Muscle of leg (tissue), 16 donors: Measurements from ENCODE around the gene KDF1. TPM values are rescaled to one million over a fixed set of nuclear protein-coding genes. Genes with fewer than 3 reads are reported as not detected.

Experiments
- DNase-seq: peaks from one replicate; pipeline ENCODE4 v3.0.0; 2013
- H3K27ac ChIP-seq: one replicate; pipeline ENCODE4 v1.5.1; 2013; ENCODE audit warnings: mild to moderate bottlenecking, low read length, control low read depth
- H3K27me3 ChIP-seq: one replicate; pipeline ENCODE4 v1.6.1; 2013; ENCODE audit warnings: low read length; ENCODE audit not compliant: control insufficient read depth, insufficient read depth
- H3K36me3 ChIP-seq: one replicate; pipeline ENCODE4 v1.6.1; 2013; ENCODE audit warnings: low read length; ENCODE audit not compliant: control insufficient read depth, insufficient read depth
- H3K4me1 ChIP-seq: one replicate; pipeline ENCODE4 v1.6.1; 2013; ENCODE audit warnings: low read length; ENCODE audit not compliant: control insufficient read depth, insufficient read depth
- H3K4me3 ChIP-seq: one replicate; pipeline ENCODE4 v1.5.1; 2013; ENCODE audit warnings: low read length, control low read depth
- H3K9me3 ChIP-seq: replicated peaks from 2 replicates; pipeline ENCODE4 v1.6.1; 2013; ENCODE audit warnings: low read depth, low read length; ENCODE audit not compliant: control insufficient read depth
- WGBS: methylation state at CpG from one replicate; pipeline ENCODE4 v1.1.5; 2013; ENCODE audit warnings: missing lambda C conversion rate; ENCODE audit not compliant: insufficient coverage; 5-methylcytosine and 5-hydroxymethylcytosine counted together
- long read RNA-seq, 11 donors: transcript quantifications; one replicate each; lab custom pipeline, GENCODE V29; 2026
- polyA plus RNA-seq, 8 donors: library from polyadenylated mRNA; unstranded; fragments of 120-200 nt; gene quantifications; one replicate each; pipeline versions ENCODE4 v1.2.1 to v1.2.3, GENCODE V29; 2013; ENCODE audit warnings: inconsistent platforms in 1 of 8, low replicate concordance in 1 of 8; ENCODE audit not compliant: insufficient read length in 8 of 8, insufficient read depth in 1 of 8
- total RNA-seq: library from RNA; stranded (reverse); fragments of 120-200 nt; gene quantifications from one replicate; pipeline ENCODE4 v1.2.4, GENCODE V29; 2013

The KDF1 gene
- total RNA-seq (not detected), polyA plus RNA-seq (1 to 10 TPM in 1 of 8 donors, under 1 TPM in 2, not detected in 5; 0.23 to 1.2 (median 0.87) TPM)
- long read RNA-seq, donor 1, result 0 reads
- long read RNA-seq, donor 2, result 0 reads
- long read RNA-seq, donor 3, result 0 reads
- long read RNA-seq, donor 4, result 0 reads
- long read RNA-seq, donor 5, result 0 reads
- long read RNA-seq, donor 6, result 0 reads
- long read RNA-seq, donor 7, result 0 reads
- long read RNA-seq, donor 8, result 0 reads
- long read RNA-seq, donor 9, result 0 reads
- long read RNA-seq, donor 10, result 0 reads
- long read RNA-seq, donor 11, result 0 reads

GRCh38 chr1:26959722-26960624 is at the start of gene KDF1:
Gene KDF1, minus strand, starts transcription at chr1:26960468. Its CDS starts 8,088 bp downstream, at chr1:26952380.
- no peak within 1 kb of the TSS for H3K4me3 ChIP-seq
- no peaks in the 10 kb centered on the region for H3K36me3 ChIP-seq
- H3K27me3 ChIP-seq, result peaks cover 57% of the 10 kb centered on the region
- under 1% methylated on average over 85 of the region's 86 CpGs for WGBS
- peaks cover 3% of the 10 kb centered on the region for H3K9me3 ChIP-seq
- peaks cover 4% of the 10 kb centered on the region for H3K4me1 ChIP-seq
- no peak within 1 kb of the TSS for H3K27ac ChIP-seq
- DNase-seq, result no peak

- no peak for DNase-seq
- Histone ChIP-seq H3K36me3 (no peaks in the 10 kb centered on the region), H3K9me3 (no peaks in the 10 kb centered on the region), H3K27ac (no peak overlapping the region), H3K27me3 (peaks cover 20% of the 10 kb centered on the region), H3K4me1 (peaks cover 24% of the 10 kb centered on the region), H3K4me3 (no peak overlapping the region)
- WGBS, result 60% methylated on average over 6 of the region's 6 CpGs
Observed at GRCh38 chr1:27009601-27010197, 49.4 kb upstream of the KDF1 start.

GRCh38 chr1:27007909-27008582 is 47.8 kb upstream of the KDF1 start:
- WGBS, result 47% methylated on average over 8 of the region's 9 CpGs
- peaks cover 19% of the 10 kb centered on the region for H3K27me3 ChIP-seq
- peaks cover 31% of the 10 kb centered on the region for H3K4me1 ChIP-seq
- DNase-seq, result no peak
- H3K9me3 ChIP-seq, result no peaks in the 10 kb centered on the region
- no peak overlapping the region for H3K27ac ChIP-seq
- H3K36me3 ChIP-seq, result no peaks in the 10 kb centered on the region
- H3K4me3 ChIP-seq, result no peak overlapping the region

- no peak for DNase-seq
- no peak overlapping the region for H3K27ac ChIP-seq
- no peak overlapping the region for H3K4me3 ChIP-seq
- no peaks in the 10 kb centered on the region for H3K9me3 ChIP-seq
- H3K4me1 ChIP-seq, result peaks cover 23% of the 10 kb centered on the region
- WGBS, result 61% methylated on average over 9 of the region's 13 CpGs
- peaks cover 8% of the 10 kb centered on the region for H3K27me3 ChIP-seq
- no peaks in the 10 kb centered on the region for H3K36me3 ChIP-seq
Observed at GRCh38 chr1:27006683-27007082, 46.4 kb upstream of the KDF1 start.

- peaks cover 24% of the 10 kb centered on the region for H3K4me1 ChIP-seq
- DNase-seq, result no peak
Observed at GRCh38 chr1:27005648-27006496, 45.6 kb upstream of the KDF1 start.

GRCh38 chr1:27005166-27005530 is 44.9 kb upstream of the KDF1 start:
- no peak for DNase-seq
- no CpG with 5 or more reads among the region's 3 CpGs for WGBS

More at GRCh38 chr1:27005648-27006496, 45.6 kb upstream of the KDF1 start:
- no peak overlapping the region for H3K27ac ChIP-seq
- H3K4me3 ChIP-seq, result no peak overlapping the region
- 88% methylated on average over 48 of the region's 48 CpGs for WGBS
- H3K27me3 ChIP-seq, result peaks cover under 1% of the 10 kb centered on the region
- no peaks in the 10 kb centered on the region for H3K9me3 ChIP-seq
- H3K36me3 ChIP-seq, result no peaks in the 10 kb centered on the region

GRCh38 chr1:27004471-27005165 is 44.4 kb upstream of the KDF1 start:
- no peaks in the 10 kb centered on the region for H3K27me3 ChIP-seq
- H3K36me3 ChIP-seq, result no peaks in the 10 kb centered on the region
- H3K9me3 ChIP-seq, result no peaks in the 10 kb centered on the region
- no peak overlapping the region for H3K4me3 ChIP-seq
- WGBS, result no CpG with 5 or more reads among the region's 10 CpGs
- H3K4me1 ChIP-seq, result peaks cover 30% of the 10 kb centered on the region
- H3K27ac ChIP-seq, result no peak overlapping the region
- peak; percentile 52 for DNase-seq

More at GRCh38 chr1:27005166-27005530, 44.9 kb upstream of the KDF1 start:
- Histone ChIP-seq H3K27me3 (no peaks in the 10 kb centered on the region), H3K4me3 (no peak overlapping the region), H3K4me1 (peaks cover 26% of the 10 kb centered on the region), H3K36me3 (no peaks in the 10 kb centered on the region), H3K27ac (no peak overlapping the region), H3K9me3 (no peaks in the 10 kb centered on the region)

- H3K4me3 ChIP-seq, result no peak overlapping the region
- H3K4me1 ChIP-seq, result peaks cover 36% of the 10 kb centered on the region
- no peaks in the 10 kb centered on the region for H3K27me3 ChIP-seq
- no peak for DNase-seq
- H3K36me3 ChIP-seq, result no peaks in the 10 kb centered on the region
- 48% methylated on average over 2 of the region's 7 CpGs for WGBS
- H3K9me3 ChIP-seq, result no peaks in the 10 kb centered on the region
- H3K27ac ChIP-seq, result no peak overlapping the region
Observed at GRCh38 chr1:27003745-27004470, 43.6 kb upstream of the KDF1 start.
